NCI-H2107 treated with DMSO at 0.1 percent for 48 hours (cell line): ENCODE data around the gene KCNK16.

Experiments used
- DNase-seq: peaks from one replicate; lab custom pipeline; 2025; ENCODE audit not compliant: unreplicated experiment; lab: John Stamatoyannopoulos, UW

The KCNK16 gene

DNA sequence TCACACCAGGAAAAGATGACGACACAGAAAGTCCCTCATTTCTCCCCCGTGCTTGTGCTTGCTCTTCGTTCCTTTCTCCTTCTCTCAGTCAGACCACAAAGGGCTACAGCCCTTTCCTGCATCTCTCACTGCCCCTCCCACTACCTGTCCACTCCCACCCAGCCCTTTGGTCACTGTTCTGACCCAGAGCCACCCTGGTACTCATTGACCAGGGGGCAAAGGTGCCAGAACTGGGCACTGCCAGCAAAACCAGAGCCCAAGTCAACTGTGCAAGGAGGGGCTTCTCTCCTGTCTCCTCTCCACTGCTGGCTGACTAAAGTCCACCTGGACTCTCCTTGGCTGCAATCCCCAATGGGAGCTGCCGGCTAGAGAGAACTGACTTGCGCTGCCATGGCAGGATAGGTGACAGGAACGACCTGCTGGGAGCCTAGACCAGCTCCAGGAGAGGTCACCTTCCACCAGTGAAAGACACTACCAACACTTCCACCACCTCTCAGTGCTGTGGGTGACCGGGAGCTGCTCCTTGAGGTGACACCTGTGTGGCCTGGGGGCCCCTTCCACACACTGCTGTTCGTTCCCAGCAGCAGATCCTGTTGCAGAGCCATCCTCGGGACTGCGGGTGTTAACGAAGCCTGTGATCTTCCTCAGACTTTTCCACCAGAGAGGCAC lies 41.1 kb downstream of the KCNK16 start:
- DNase-seq = no peak

DNA sequence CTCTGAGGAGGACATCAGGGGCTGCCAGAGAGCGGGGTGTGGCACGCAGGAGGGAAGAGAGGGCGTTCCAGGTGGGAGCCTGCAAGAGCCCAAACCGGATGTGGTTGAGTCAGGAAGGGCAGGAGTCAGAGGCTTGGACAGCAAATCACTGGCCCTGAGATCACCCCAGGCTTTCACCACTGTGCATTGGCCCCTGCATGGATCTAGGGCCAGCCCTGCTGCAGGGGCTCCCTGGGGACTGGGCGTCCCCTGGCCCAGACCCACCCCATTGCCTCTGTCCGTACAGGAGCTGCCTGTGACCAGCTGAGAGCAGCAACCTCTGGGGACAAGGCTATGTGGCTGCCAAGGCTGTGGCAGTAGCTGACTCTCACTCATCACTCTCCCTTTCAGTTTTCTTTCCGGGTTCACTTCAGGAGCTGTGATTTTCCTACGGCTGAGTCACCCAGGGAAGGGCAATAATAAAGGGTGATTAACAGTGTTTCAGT lies 42.2 kb downstream of the KCNK16 start:
- no peak for DNase-seq

DNA sequence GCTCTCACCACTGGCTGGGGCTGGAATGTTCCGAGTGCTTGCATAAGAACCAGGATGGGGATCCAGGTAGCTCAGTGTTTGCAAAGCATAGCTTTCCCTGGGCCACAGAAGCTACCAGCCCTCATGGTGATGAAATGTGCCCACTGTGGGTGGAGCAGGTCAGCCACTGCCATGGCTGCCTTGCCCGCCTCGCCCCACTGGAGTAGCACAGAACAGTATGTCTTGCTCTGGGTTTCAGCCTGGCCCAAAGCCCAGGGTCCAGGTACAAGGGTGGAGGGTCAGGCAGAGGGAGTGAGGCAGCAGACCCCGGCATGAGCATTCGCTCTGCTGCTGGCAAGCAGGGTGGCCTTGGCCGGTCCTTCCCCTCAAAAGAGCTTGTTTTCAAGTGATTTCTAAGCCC lies 43.0 kb downstream of the KCNK16 start:
- DNase-seq = no peak

DNA sequence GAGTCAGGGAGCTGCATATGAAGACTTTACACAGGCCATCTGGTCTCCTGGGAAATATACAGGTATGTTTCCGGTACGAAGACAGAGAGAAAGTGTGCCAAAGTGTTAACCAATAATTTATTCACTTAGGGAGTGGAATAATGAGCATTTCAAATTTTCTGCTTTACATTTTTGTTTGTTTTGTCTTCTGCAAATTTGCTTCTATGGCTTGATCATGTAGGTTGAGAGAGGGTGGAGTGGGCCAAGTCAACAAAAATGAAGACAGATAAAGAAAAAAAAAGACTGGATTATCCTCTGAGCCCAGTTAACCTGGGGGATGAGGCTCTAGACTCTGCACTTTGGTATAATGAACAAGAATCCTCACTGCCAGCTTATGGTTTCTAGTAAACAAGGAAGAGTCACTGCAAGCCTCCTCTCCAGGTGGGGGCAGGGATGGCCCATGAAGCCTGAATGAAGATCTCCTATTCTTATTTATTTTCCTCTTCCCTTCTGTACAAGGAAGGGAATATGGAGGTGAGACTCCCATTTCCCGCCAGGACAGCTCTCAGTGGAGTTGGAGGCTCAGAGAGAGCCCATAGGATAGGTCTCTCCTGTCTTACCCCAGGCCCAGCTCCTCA lies 46.0 kb downstream of the KCNK16 start:
- DNase-seq = no peak

DNA sequence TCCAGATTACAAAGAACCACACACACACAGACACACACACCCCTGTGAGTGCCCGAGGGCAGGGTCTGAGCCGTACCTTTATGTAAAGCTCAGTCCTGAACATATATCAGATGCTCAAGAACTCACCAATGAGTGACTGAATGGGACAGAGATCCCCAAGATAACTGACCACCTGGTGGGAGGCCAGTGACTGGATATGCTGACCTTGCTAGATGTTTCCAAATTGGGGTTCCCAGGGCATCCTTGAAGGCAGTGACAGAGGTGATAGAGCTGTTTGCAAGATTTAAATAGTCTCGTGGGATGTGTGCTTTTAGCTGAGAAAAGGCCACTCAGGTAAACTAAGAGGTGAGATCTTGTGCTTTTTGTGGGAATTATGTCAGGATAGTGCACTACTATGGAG lies 47.6 kb downstream of the KCNK16 start:
- no peak for DNase-seq

DNA sequence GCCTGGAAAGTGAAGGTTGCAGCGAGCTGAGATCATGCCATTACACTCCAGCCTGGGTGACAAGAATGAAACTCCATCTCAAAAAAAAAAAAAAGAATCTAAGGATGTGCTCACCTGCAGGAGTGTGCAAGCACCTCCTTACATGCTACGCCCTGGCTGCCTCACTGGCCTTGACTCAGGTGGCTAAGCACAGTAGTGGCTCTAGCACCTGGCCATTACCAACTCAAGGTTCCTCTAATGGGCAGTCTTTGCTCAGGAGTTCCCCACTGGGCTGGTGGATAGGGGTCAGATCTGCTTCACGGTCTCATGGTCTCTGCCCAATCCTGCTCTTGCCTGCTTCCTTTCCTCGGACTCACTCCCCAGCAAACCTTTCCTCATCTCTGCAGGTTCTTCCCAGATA lies 48.0 kb downstream of the KCNK16 start:
- DNase-seq = no peak

DNA sequence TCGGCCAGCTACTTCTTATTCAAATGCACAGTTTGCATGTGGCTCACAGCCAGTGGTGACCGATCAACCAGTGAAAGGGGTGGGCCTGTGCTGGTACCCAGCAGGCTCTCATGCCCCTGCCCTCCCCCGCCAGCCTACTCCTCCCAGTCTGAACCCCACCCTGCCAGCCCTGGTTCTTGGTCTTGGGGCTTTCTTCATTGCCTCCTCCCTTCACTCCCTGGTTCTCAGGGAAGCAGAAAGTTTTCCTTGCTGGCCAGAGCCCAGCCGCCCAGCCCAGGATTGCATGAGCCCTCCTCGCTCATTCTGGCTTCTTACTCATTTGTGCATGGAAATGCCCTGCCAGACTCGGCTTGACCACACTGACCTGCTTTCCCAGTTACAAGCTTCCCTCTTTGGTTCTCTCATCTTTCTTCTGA lies 49.1 kb downstream of the KCNK16 start:
- no peak for DNase-seq

DNA sequence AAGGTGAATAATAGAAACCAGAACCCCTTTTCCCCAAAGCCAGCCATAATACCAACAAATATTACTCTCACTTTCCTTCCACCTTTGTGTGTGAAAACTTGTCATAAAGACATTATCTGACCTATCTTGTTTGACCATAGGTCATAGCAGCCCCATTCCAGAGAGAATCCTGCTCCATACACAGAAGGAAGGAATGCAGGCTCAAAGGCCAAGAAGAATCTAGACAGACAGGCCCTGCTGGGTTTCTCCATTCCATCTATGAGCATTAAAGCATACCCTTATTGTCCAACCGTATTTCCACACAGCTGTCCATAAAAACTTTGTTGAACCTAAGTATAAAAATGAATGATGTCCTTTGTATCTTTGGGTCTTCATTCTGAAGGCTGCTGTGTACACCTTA lies 52.5 kb downstream of the KCNK16 start:
- DNase-seq = no peak

DNA sequence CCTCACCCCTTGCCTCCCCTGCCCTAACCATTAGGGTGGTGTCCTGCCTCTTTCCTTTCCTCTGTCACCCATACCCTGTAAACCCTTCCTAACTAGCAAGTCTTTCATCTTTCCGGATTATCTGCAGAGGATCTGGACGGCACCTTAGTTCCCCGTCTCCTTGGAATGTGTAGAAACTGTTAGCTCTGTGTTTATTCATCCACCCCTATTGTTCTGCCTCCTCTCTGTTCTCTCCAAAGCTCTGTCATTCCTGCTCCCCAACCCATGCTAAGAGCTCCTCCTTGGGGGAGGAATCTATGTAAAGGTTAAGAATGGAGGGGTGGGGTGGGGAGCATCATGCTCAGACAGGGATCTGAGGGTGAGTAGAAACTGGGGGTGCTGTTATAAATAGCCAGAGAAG lies 53.8 kb downstream of the KCNK16 start:
- no peak for DNase-seq

DNA sequence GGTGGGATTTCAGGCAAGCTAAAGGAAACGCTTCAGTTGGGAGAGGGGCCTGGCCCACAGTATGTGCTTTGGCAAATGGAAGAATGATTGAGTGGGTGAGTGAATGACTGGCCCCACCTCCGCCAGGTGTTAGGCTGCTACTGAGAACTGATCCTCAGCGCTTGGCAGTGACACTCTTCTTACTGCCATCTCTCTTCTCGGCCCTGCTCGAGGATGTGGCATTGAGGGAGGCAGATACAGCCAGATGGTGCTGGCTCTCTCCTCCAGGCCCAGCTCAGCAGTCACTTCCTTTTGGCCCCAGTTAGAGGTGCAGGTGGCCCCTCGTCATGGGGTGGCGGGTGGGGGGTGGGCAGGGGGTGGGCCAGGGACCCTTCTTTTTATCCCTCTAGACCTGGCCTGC lies 54.3 kb downstream of the KCNK16 start:
- DNase-seq = no peak

DNA sequence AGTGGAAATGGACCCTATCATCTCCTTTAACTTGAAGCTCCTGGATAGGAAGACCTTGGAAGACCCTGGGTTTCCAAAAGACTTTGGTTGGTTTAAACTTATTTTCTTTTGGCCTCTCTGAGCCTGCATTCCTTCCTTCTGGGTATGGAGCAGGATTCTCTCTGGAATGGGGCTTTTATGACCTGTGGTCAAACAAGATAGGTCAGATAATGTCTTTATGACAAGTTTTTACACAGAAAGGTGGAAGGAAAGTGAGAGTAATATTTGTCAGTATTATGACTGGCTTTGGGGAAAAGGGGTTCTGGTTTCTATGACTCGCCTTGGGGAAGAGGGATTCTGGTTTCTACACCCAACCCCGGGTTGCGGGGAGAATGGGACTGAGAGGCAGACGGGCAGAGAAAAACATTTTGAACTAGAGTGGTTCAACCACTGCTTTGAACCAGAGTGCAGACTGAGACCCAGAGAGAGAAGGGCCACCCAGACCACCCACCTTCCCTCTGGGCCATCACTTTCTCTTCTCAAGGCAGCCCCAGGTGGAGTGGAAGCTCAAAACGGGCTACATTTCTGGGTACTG lies 55.6 kb downstream of the KCNK16 start:
- DNase-seq = no peak

DNA sequence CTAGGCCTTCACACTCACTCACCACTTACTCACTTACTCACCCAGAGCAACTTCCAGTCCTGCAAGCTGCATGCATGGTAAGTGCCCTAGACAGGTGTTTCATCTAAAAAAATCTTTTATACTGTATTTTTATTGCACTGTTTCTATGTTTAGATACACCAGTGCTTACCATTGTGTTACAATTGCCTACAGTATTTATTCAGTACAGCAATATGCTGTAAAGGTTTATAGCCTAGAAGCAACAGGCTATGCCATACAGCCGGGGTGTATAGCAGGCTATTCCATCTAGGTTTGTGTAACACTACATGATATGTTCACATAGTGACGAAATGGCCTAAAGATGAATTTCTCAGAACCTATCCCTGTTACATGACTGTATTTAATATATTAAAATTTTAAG lies 56.1 kb downstream of the KCNK16 start:
- peak; percentile 2 for DNase-seq
